ENCODE measurements around the gene GMDS. TPM values are rescaled to one million over a fixed set of nuclear protein-coding genes. Genes with fewer than 3 reads are reported as not detected.

The GMDS gene
- total RNA-seq, 1 experiment from 2014 or later: 35.0 TPM

- Mint-ChIP-seq H3K9me3 (peaks cover 7% of the 10 kb centered on the region; the same call in 1 of the 2 replicates), H3K27me3 (ENCODE audit: low read depth) (no peaks in the 10 kb centered on the region), H3K4me1 (peaks cover 2% of the 10 kb centered on the region; the same call in 1 of the 2 replicates), H3K27ac (no peak overlapping the region), H3K4me3 (no peak overlapping the region), H3K36me3 (peaks cover 10% of the 10 kb centered on the region; the same call in 1 of the 2 replicates)
- ChIA-PET CTCF (no interaction called here), POLR2A (no interaction called here)
- DNase-seq (ENCODE audit: low spot score) (no peak), ATAC-seq (no peak)
- TF ChIP-seq PRDM15 (CRISPR knock-in tag; IDR thresholded peaks at IDR 0.05) (no peak), RELA (CRISPR knock-in tag; IDR thresholded peaks at IDR 0.05; ENCODE audit: borderline replicate concordance) (no peak), GTF2I (CRISPR knock-in tag; conservative IDR thresholded peaks at IDR 0.05) (no peak), ESRRA (CRISPR knock-in tag; IDR thresholded peaks at IDR 0.05; ENCODE audit: borderline replicate concordance) (no peak), CBFB (CRISPR knock-in tag; IDR thresholded peaks at IDR 0.05; ENCODE audit: low read depth) (no peak), ATF3 (CRISPR knock-in tag; conservative IDR thresholded peaks at IDR 0.05) (no peak), STAT6 (CRISPR knock-in tag; conservative IDR thresholded peaks at IDR 0.05; ENCODE audit: low read depth) (no peak), NR2C2 (CRISPR knock-in tag; IDR thresholded peaks at IDR 0.05) (no peak)
Measured at GRCh38 chr6:2264932-2265331, 19.5 kb upstream of the GMDS start.

- Mint-ChIP-seq H3K36me3 (peaks cover 10% of the 10 kb centered on the region; the same call in 1 of the 2 replicates), H3K27ac (no peak overlapping the region), H3K4me3 (no peak overlapping the region), H3K9me3 (peaks cover 7% of the 10 kb centered on the region; the same call in 1 of the 2 replicates), H3K27me3 (ENCODE audit: low read depth) (no peaks in the 10 kb centered on the region), H3K4me1 (peaks cover 2% of the 10 kb centered on the region; the same call in 1 of the 2 replicates)
- DNase-seq (ENCODE audit: low spot score) (no peak), ATAC-seq (no peak)
- CTCF ChIA-PET: no interaction called here
- POLR2A ChIA-PET: no interaction called here
- no peak for TF ChIP-seq ZBTB43 (CRISPR knock-in tag; IDR thresholded peaks at IDR 0.05)
- TF ChIP-seq ERG (CRISPR knock-in tag; IDR thresholded peaks at IDR 0.05): no peak
- no peak for TF ChIP-seq E2F4 (CRISPR knock-in tag; IDR thresholded peaks at IDR 0.05; ENCODE audit: borderline replicate concordance, low read depth)
- TF ChIP-seq E2F5 (CRISPR knock-in tag; IDR thresholded peaks at IDR 0.05): no peak
- TF ChIP-seq GABPB1 (CRISPR knock-in tag; IDR thresholded peaks at IDR 0.05): no peak
- no peak for TF ChIP-seq ZNF138 (CRISPR knock-in tag; conservative IDR thresholded peaks at IDR 0.05)
- no peak for TF ChIP-seq TEAD1 (CRISPR knock-in tag; IDR thresholded peaks at IDR 0.05)
- TF ChIP-seq CTCF (IDR thresholded peaks at IDR 0.05): no peak
- TF ChIP-seq TP53 (CRISPR knock-in tag; IDR thresholded peaks at IDR 0.05): no peak
- no peak for TF ChIP-seq HMGXB4 (CRISPR knock-in tag; IDR thresholded peaks at IDR 0.05)
- TF ChIP-seq FOXJ3 (CRISPR knock-in tag; IDR thresholded peaks at IDR 0.05; ENCODE audit: borderline replicate concordance): no peak
- TF ChIP-seq GRHL2 (CRISPR knock-in tag; IDR thresholded peaks at IDR 0.05; ENCODE audit: insufficient replicate concordance, severe bottlenecking): no peak
Measured at GRCh38 chr6:2263896-2264295, 18.5 kb upstream of the GMDS start.

All from WTC11 (cell line).